OCI-LY3 (cell line): Measurements from ENCODE around the gene TLN1.
A peak's percentile ranks its signal among the peaks of the same experiment; 100 is the strongest.

ENCODE experiments used
- H2AFZ ChIP-seq: fragments of 200-600, 300-600 bp; shearing (Covaris generic); 2 replicates; pipeline ENCODE4 v1.6.0; 2014; ENCODE audit warnings: antibody characterized with exemption, low read depth, low read length
- H3K27ac ChIP-seq: fragments of 200-600, 300-600 bp; sonication (generic); 2 replicates; pipeline ENCODE4 v1.5.1; 2014; ENCODE audit warnings: mild to moderate bottlenecking, low read length, moderate library complexity, mixed read lengths
- H3K27me3 ChIP-seq: fragments of 200-600, 300-600 bp; sonication (generic); 2 replicates; pipeline ENCODE4 v1.6.1; 2014; ENCODE audit warnings: low read depth, low read length, mixed read lengths
- H3K36me3 ChIP-seq: fragments of 200-600, 300-600 bp; sonication (generic); replicated peaks from 2 replicates; pipeline ENCODE3; 2014; ENCODE audit warnings: low read depth, low read length, mixed read lengths
- H3K4me1 ChIP-seq: fragments of 300-600, 200-600 bp; sonication (generic); 2 replicates; pipeline ENCODE4 v1.6.1; 2014; ENCODE audit warnings: low read length, mixed read lengths
- H3K4me2 ChIP-seq: fragments of 200-600, 300-600 bp; sonication (generic); 2 replicates; pipeline ENCODE4 v1.6.1; 2014; ENCODE audit warnings: low read length, mixed read lengths
- H3K4me3 ChIP-seq: fragments of 300-600, 200-600 bp; sonication (generic); 2 replicates; pipeline ENCODE4 v1.5.1; 2014; ENCODE audit warnings: antibody characterized with exemption, mild to moderate bottlenecking, low read length, moderate library complexity
- H3K79me2 ChIP-seq: fragments of 300-600, 200-600 bp; shearing (Covaris generic); 2 replicates; pipeline ENCODE4 v1.6.1; 2014; ENCODE audit warnings: mild to moderate bottlenecking, low read length, mixed read lengths
- H3K9ac ChIP-seq: fragments of 300-600, 200-600 bp; shearing (Covaris generic); 2 replicates; pipeline ENCODE4 v1.6.0; 2014; ENCODE audit warnings: mild to moderate bottlenecking, low read length, moderate library complexity
- H3K9me3 ChIP-seq: fragments of 200-600, 300-600 bp; shearing (Covaris generic); 2 replicates; pipeline ENCODE4 v1.6.1; 2014; ENCODE audit warnings: low read length, mixed read lengths; ENCODE audit not compliant: insufficient read depth
- H4K20me1 ChIP-seq: fragments of 200-600, 300-600 bp; sonication (generic); 2 replicates; pipeline ENCODE4 v1.6.1; 2016; ENCODE audit warnings: low read length, mixed read lengths; ENCODE audit not compliant: insufficient read depth
- CTCF ChIP-seq: fragments of 200-600, 300-600 bp; sonication (generic); IDR thresholded peaks from 2 replicates; pipeline ENCODE4 v1.5.1; 2014; ENCODE audit warnings: antibody characterized with exemption, low read length, low read depth
- EZH2phosphoT487 ChIP-seq: fragments of 200-600 bp; shearing (Covaris generic); IDR thresholded peaks from 2 replicates; pipeline ENCODE4 v1.6.1; 2018; ENCODE audit warnings: antibody characterized with exemption, mixed run types, low read depth

Gene TLN1

GRCh38 chr9:35728041-35728971 is 3.7 kb downstream of the TLN1 start:
- Histone ChIP-seq H3K4me3 (peak overlapping the region; percentile 39; the same call in 1 of the 2 replicates), H3K9ac (no peak overlapping the region), H3K4me2 (peak overlapping the region; percentile 96), H3K79me2 (peaks cover 64% of the 10 kb centered on the region), H3K9me3 (no peaks in the 10 kb centered on the region), H3K4me1 (peaks cover 41% of the 10 kb centered on the region), H3K36me3 (peaks cover 31% of the 10 kb centered on the region), H2AFZ (no peak overlapping the region), H4K20me1 (peaks cover 38% of the 10 kb centered on the region), H3K27me3 (no peaks in the 10 kb centered on the region), H3K27ac (no peak overlapping the region)
- no peak for TF ChIP-seq CTCF
- no peak for TF ChIP-seq EZH2phosphoT487

GRCh38 chr9:35727676-35728040 is 4.3 kb downstream of the TLN1 start:
- no peak overlapping the region for H3K9ac ChIP-seq
- H3K4me2 ChIP-seq: no peak overlapping the region
- H3K79me2 ChIP-seq: peaks cover 57% of the 10 kb centered on the region
- H4K20me1 ChIP-seq: peaks cover 38% of the 10 kb centered on the region
- H3K9me3 ChIP-seq: no peaks in the 10 kb centered on the region
- H3K4me1 ChIP-seq: peaks cover 38% of the 10 kb centered on the region
- no peak overlapping the region for H3K27ac ChIP-seq
- peaks cover 35% of the 10 kb centered on the region for H3K36me3 ChIP-seq
- H2AFZ ChIP-seq: no peak overlapping the region
- no peak overlapping the region for H3K4me3 ChIP-seq
- TF ChIP-seq CTCF (no peak), EZH2phosphoT487 (no peak)
- H3K27me3 ChIP-seq: no peaks in the 10 kb centered on the region

- Histone ChIP-seq H4K20me1 (peaks cover 38% of the 10 kb centered on the region), H3K27me3 (no peaks in the 10 kb centered on the region), H3K9ac (no peak overlapping the region), H3K27ac (0 out of 2 replicates have a peak overlapping the region, but pooled peaks have one; percentile 11), H3K79me2 (peaks cover 56% of the 10 kb centered on the region), H3K4me1 (peaks cover 38% of the 10 kb centered on the region), H3K36me3 (peaks cover 40% of the 10 kb centered on the region), H3K9me3 (no peaks in the 10 kb centered on the region), H3K4me2 (no peak overlapping the region), H2AFZ (no peak overlapping the region), H3K4me3 (no peak overlapping the region)
- TF ChIP-seq EZH2phosphoT487 (no peak), CTCF (no peak)
Observed at GRCh38 chr9:35726931-35727330, 5.1 kb downstream of the TLN1 start.

- peaks cover 55% of the 10 kb centered on the region for H3K36me3 ChIP-seq
- no peak overlapping the region for H2AFZ ChIP-seq
- no peak overlapping the region for H3K4me3 ChIP-seq
- no peak overlapping the region for H3K4me2 ChIP-seq
- no peak overlapping the region for H3K9ac ChIP-seq
- no peak overlapping the region for H3K27ac ChIP-seq
- H3K9me3 ChIP-seq: no peaks in the 10 kb centered on the region
- H4K20me1 ChIP-seq: peaks cover 38% of the 10 kb centered on the region
- TF ChIP-seq CTCF: no peak
- TF ChIP-seq EZH2phosphoT487: no peak
- H3K27me3 ChIP-seq: no peaks in the 10 kb centered on the region
- peaks cover 41% of the 10 kb centered on the region for H3K79me2 ChIP-seq
- H3K4me1 ChIP-seq: peaks cover 30% of the 10 kb centered on the region
Observed at GRCh38 chr9:35725362-35725761, 6.6 kb downstream of the TLN1 start.
